Neural progenitor cell (in vitro differentiated cells): ENCODE data around the gene C1GALT1. TPM values are rescaled to one million over a fixed set of nuclear protein-coding genes. Genes with fewer than 3 reads are reported as not detected.

Experiments
- DNase-seq: peaks from one replicate; pipeline ENCODE4 v3.0.0-alpha.2; 2016; ENCODE audit warnings: low spot score
- H2AFZ ChIP-seq: fragments of 200-600 bp; sonication (generic); replicated peaks from 2 replicates; pipeline ENCODE4 v1.6.1; 2016; ENCODE audit warnings: antibody characterized with exemption
- H3F3A ChIP-seq: fragments of 200-600 bp; sonication (generic); 2 replicates; pipeline ENCODE4 v1.6.1; 2016; ENCODE audit warnings: antibody characterized with exemption, low read depth
- H3K27ac ChIP-seq: fragments of 200-600 bp; sonication (generic); 2 replicates; pipeline ENCODE4 v1.5.1; 2016; ENCODE audit warnings: mild to moderate bottlenecking
- H3K27me3 ChIP-seq: fragments of 200-600 bp; sonication (generic); 2 replicates; pipeline ENCODE4 v1.6.1; 2016; ENCODE audit warnings: mild to moderate bottlenecking, moderate library complexity
- H3K36me3 ChIP-seq: fragments of 200-600 bp; sonication (generic); 2 replicates; pipeline ENCODE4 v1.5.1; 2016
- H3K4me1 ChIP-seq: fragments of 200-600 bp; sonication (generic); 2 replicates; pipeline ENCODE4 v1.6.1; 2016; ENCODE audit warnings: mixed run types
- H3K4me2 ChIP-seq: fragments of 200-600 bp; sonication (generic); 2 replicates; pipeline ENCODE4 v1.6.1; 2016
- H3K4me3 ChIP-seq: fragments of 200-600 bp; sonication (generic); 2 replicates; pipeline ENCODE4 v1.5.1; 2016
- H3K79me2 ChIP-seq: fragments of 200-600 bp; sonication (generic); 2 replicates; pipeline ENCODE4 v1.6.1; 2016; ENCODE audit warnings: low read depth
- H3K9ac ChIP-seq: fragments of 200-600 bp; sonication (generic); 2 replicates; pipeline ENCODE4 v1.6.1; 2016
- H3K9me3 ChIP-seq: fragments of 200-600 bp; sonication (generic); 2 replicates; pipeline ENCODE4 v1.5.1; 2016; ENCODE audit warnings: low read depth
- H4K20me1 ChIP-seq: fragments of 200-600 bp; sonication (generic); 2 replicates; pipeline ENCODE4 v1.6.1; 2016; ENCODE audit warnings: low read depth
- H3K27ac Mint-ChIP-seq: 3 replicates; pipeline ENCODE4 v1.8.0; 2021; ENCODE audit warnings: mixed read lengths
- H3K27me3 Mint-ChIP-seq: 2 replicates; pipeline ENCODE4 v1.8.0; 2022; ENCODE audit warnings: low read depth, mild to moderate bottlenecking, inconsistent platforms, moderate library complexity, mixed read lengths; ENCODE audit not compliant: insufficient read depth
- H3K36me3 Mint-ChIP-seq: 3 replicates; pipeline ENCODE4 v1.8.0; 2021; ENCODE audit warnings: mixed read lengths
- H3K4me1 Mint-ChIP-seq: 3 replicates; pipeline ENCODE4 v1.8.0; 2021; ENCODE audit warnings: mixed read lengths
- H3K4me3 Mint-ChIP-seq: 3 replicates; pipeline ENCODE4 v1.8.0; 2021; ENCODE audit warnings: mild to moderate bottlenecking, moderate library complexity, mixed read lengths
- H3K9me3 Mint-ChIP-seq: 3 replicates; pipeline ENCODE4 v1.8.0; 2020; ENCODE audit warnings: mixed read lengths
- EZH2 ChIP-seq: fragments of 200-600 bp; sonication (generic); IDR thresholded peaks from 2 replicates; pipeline ENCODE4 v1.6.1; 2017; ENCODE audit warnings: antibody characterized with exemption, mild to moderate bottlenecking, moderate library complexity
- EZH2phosphoT487 ChIP-seq: fragments of 200-600 bp; sonication (generic); IDR thresholded peaks from 2 replicates; pipeline ENCODE4 v1.6.1; 2017; ENCODE audit warnings: antibody characterized with exemption
- total RNA-seq: library from RNA; depleted of rRNA; stranded (reverse); fragments of >200 nt; gene quantifications from 2 replicates; pipeline ENCODE4 v1.2.3, GENCODE V29; 2015; ENCODE audit warnings: low replicate concordance
- TF ChIP-seq, protein P1 (sequence below): fragments of 200-600 bp; sonication (generic); IDR thresholded peaks from 2 replicates; pipeline ENCODE4 v1.5.1; 2017; ENCODE audit warnings: antibody characterized with exemption, mild to moderate bottlenecking

C1GALT1 gene
- total RNA-seq, 1 donor from 2014 or later: 59.2 TPM

- H3K27ac ChIP-seq: peak overlapping the region; percentile 64
- DNase-seq: peak; percentile 42
- no peaks in the 10 kb centered on the region for H4K20me1 ChIP-seq
- no peak overlapping the region for H3K4me3 ChIP-seq
- peak overlapping the region; percentile 49 for H3K4me2 ChIP-seq
- no peaks in the 10 kb centered on the region for H3K4me1 Mint-ChIP-seq
- no peaks in the 10 kb centered on the region for H3K27me3 Mint-ChIP-seq
- no peak overlapping the region for H3K4me3 Mint-ChIP-seq
- no peaks in the 10 kb centered on the region for H3K27me3 ChIP-seq
- no peaks in the 10 kb centered on the region for H3F3A ChIP-seq
- peaks cover 59% of the 10 kb centered on the region for H3K9me3 Mint-ChIP-seq
- peaks cover 82% of the 10 kb centered on the region for H3K79me2 ChIP-seq
- no peak overlapping the region for H2AFZ ChIP-seq
- H3K4me1 ChIP-seq: peaks cover 12% of the 10 kb centered on the region
- peak overlapping the region; percentile 62 for H3K27ac Mint-ChIP-seq
- TF ChIP-seq, protein P1, sequence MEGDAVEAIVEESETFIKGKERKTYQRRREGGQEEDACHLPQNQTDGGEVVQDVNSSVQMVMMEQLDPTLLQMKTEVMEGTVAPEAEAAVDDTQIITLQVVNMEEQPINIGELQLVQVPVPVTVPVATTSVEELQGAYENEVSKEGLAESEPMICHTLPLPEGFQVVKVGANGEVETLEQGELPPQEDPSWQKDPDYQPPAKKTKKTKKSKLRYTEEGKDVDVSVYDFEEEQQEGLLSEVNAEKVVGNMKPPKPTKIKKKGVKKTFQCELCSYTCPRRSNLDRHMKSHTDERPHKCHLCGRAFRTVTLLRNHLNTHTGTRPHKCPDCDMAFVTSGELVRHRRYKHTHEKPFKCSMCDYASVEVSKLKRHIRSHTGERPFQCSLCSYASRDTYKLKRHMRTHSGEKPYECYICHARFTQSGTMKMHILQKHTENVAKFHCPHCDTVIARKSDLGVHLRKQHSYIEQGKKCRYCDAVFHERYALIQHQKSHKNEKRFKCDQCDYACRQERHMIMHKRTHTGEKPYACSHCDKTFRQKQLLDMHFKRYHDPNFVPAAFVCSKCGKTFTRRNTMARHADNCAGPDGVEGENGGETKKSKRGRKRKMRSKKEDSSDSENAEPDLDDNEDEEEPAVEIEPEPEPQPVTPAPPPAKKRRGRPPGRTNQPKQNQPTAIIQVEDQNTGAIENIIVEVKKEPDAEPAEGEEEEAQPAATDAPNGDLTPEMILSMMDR: no peak
- TF ChIP-seq EZH2phosphoT487 (no peak), EZH2 (no peak)
- no peak overlapping the region for H3K9ac ChIP-seq
- no peaks in the 10 kb centered on the region for H3K36me3 ChIP-seq
- H3K9me3 ChIP-seq: peaks cover 13% of the 10 kb centered on the region
- H3K36me3 Mint-ChIP-seq: peaks cover 10% of the 10 kb centered on the region
These were observed 19.4 kb downstream of the C1GALT1 start for GRCh38 chr7:7201578-7202374.

DNA sequence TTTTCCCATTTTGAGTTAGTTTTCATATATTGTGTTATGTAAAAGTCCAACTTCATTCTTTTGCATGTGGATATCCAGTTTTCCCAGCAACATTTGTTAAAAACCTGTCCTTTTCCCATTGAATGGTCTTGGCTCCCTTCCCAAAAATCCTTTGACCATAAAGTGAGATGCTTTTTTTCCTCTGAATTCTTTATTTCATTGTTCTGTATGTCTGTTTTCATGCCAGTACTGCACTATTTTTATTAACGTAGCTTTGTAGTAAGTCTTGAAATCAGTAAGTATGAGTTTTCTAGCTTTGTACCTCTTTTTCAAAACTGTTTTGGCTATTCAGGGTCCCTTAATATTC is 20.0 kb downstream of the C1GALT1 start:
- H3K4me2 ChIP-seq: no peak overlapping the region
- H3F3A ChIP-seq: no peaks in the 10 kb centered on the region
- DNase-seq: no peak
- Mint-ChIP-seq H3K9me3 (peaks cover 58% of the 10 kb centered on the region), H3K27ac (no peak overlapping the region), H3K27me3 (no peaks in the 10 kb centered on the region), H3K4me3 (no peak overlapping the region), H3K4me1 (no peaks in the 10 kb centered on the region), H3K36me3 (peaks cover 14% of the 10 kb centered on the region)
- H3K4me1 ChIP-seq: peaks cover 12% of the 10 kb centered on the region
- no peaks in the 10 kb centered on the region for H4K20me1 ChIP-seq
- H3K4me3 ChIP-seq: no peak overlapping the region
- H2AFZ ChIP-seq: no peak overlapping the region
- TF ChIP-seq, protein P1: no peak
- TF ChIP-seq EZH2phosphoT487: no peak
- TF ChIP-seq EZH2: no peak
- no peak overlapping the region for H3K9ac ChIP-seq
- no peaks in the 10 kb centered on the region for H3K36me3 ChIP-seq
- H3K27ac ChIP-seq: peak overlapping the region; percentile 64
- peaks cover 13% of the 10 kb centered on the region for H3K9me3 ChIP-seq
- no peaks in the 10 kb centered on the region for H3K27me3 ChIP-seq
- peaks cover 80% of the 10 kb centered on the region for H3K79me2 ChIP-seq

GRCh38 chr7:7203813-7204575 is 21.6 kb downstream of the C1GALT1 start:
- H3K4me1 Mint-ChIP-seq: no peaks in the 10 kb centered on the region
- Histone ChIP-seq H3K27ac (no peak overlapping the region), H2AFZ (no peak overlapping the region), H3K9me3 (peaks cover 13% of the 10 kb centered on the region), H3K9ac (no peak overlapping the region), H3F3A (peaks cover under 1% of the 10 kb centered on the region), H3K4me1 (peaks cover 21% of the 10 kb centered on the region), H3K4me2 (no peak overlapping the region), H4K20me1 (no peaks in the 10 kb centered on the region), H3K27me3 (no peaks in the 10 kb centered on the region), H3K36me3 (no peaks in the 10 kb centered on the region), H3K79me2 (peaks cover 86% of the 10 kb centered on the region), H3K4me3 (no peak overlapping the region)
- TF ChIP-seq, protein P1: no peak
- TF ChIP-seq EZH2phosphoT487 (no peak), EZH2 (no peak)
- H3K9me3 Mint-ChIP-seq: peaks cover 50% of the 10 kb centered on the region
- H3K36me3 Mint-ChIP-seq: peaks cover 17% of the 10 kb centered on the region
- no peaks in the 10 kb centered on the region for H3K27me3 Mint-ChIP-seq
- H3K4me3 Mint-ChIP-seq: no peak overlapping the region
- no peak overlapping the region for H3K27ac Mint-ChIP-seq
- DNase-seq: no peak
